GM23338 (cell line): ENCODE measurements around the gene RCAN1. TPM values are rescaled to one million over a fixed set of nuclear protein-coding genes. Genes with fewer than 3 reads are reported as not detected.

Experiments used
- polyA plus RNA-seq: library from polyadenylated mRNA; unstranded; fragments of >200 nt; fragmentation: Nextera tagmentation; extraction: Ambion mirVana; gene quantifications from 2 replicates; pipeline ENCODE4 v1.2.1, GENCODE V29; 2016
- total RNA-seq: library from RNA; depleted of rRNA; stranded (reverse); fragments of >200 nt; shearing (Covaris generic); gene quantifications from 2 replicates; pipeline ENCODE4 v1.2.3, GENCODE V29; 2014; rRNA removed

The RCAN1 gene
- total and polyA plus RNA-seq, 2 experiments from 2014 or later = 3.7 to 5.2 TPM

Other genes with a start within 250 kb of the RCAN1 start
- gene SMIM11, start 239.6 kb downstream of the RCAN1 start, total RNA-seq = 8.9 TPM in 1 of 2 replicates, not detected in the other
- gene SMIM11, start 239.6 kb downstream of the RCAN1 start, polyA plus RNA-seq = 3.3 and 3.5 TPM in 2 replicates
- gene SMIM34, start 191.2 kb downstream of the RCAN1 start, total RNA-seq = not detected in 2 replicates
- gene SMIM34, start 191.2 kb downstream of the RCAN1 start, polyA plus RNA-seq = not detected in 2 replicates
- gene KCNE1, start 102.9 kb downstream of the RCAN1 start, total RNA-seq = 0.07 TPM in 1 of 2 replicates, not detected in the other
- not detected in 2 replicates for gene KCNE1, start 102.9 kb downstream of the RCAN1 start, polyA plus RNA-seq
- 1.2 and 1.5 TPM in 2 replicates for gene CLIC6, start 53.9 kb upstream of the RCAN1 start, total RNA-seq
- 0.92 and 1.1 TPM in 2 replicates for gene CLIC6, start 53.9 kb upstream of the RCAN1 start, polyA plus RNA-seq